Measurements from ENCODE around the gene C14orf119. TPM values are rescaled to one million over a fixed set of nuclear protein-coding genes. Genes with fewer than 3 reads are reported as not detected.

Gene C14orf119
- total RNA-seq, 1 experiment from 2014 or later = 65.1 TPM

DNA sequence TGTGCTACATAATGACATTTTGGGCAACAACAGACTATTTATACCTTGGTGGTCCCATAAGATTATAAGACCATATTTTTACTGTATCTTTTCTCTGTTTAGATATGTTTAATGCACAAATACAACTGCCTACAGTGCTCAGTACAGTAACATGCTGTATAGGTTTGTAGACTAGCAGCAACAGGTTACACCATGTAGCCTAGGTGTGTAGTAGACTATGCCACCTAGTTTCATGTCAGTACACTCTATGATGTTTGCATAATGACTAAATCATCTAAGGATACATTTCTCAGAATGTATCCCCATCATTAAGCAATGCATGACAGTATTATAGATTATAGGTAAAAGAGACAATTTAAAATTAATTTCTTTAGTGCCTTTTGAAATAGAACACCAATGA lies 54.4 kb downstream of the C14orf119 start:
- no peak for DNase-seq
- Histone ChIP-seq H2AK5ac (ENCODE audit: insufficient read length, low read length) (no peak overlapping the region), H3K9me3 (ENCODE audit: control insufficient read depth, low read depth, low read length) (no peaks in the 10 kb centered on the region), H3K14ac (ENCODE audit: insufficient read depth, low read length) (no peak overlapping the region), H3K79me2 (ENCODE audit: insufficient read depth, low read length) (no peaks in the 10 kb centered on the region; the same call in 1 of the 2 replicates), H3K4me1 (ENCODE audit: insufficient read depth, low read length) (no peaks in the 10 kb centered on the region; the same call in 1 of the 2 replicates), H3K4me2 (ENCODE audit: insufficient read depth, insufficient read length, low read length) (no peak overlapping the region), H4K5ac (ENCODE audit: insufficient read length, low read depth, low read length) (no peak overlapping the region), H3K27me3 (ENCODE audit: insufficient read depth, low read length) (no peaks in the 10 kb centered on the region), H3K56ac (ENCODE audit: insufficient read length, low read depth, low read length) (no peak overlapping the region), H4K91ac (ENCODE audit: insufficient read length, low read depth, low read length) (no peak overlapping the region), H2AFZ (ENCODE audit: low read length) (no peak overlapping the region), H4K8ac (replicated peaks; ENCODE audit: insufficient read length, low read depth, low read length) (no peak overlapping the region), H3K18ac (ENCODE audit: insufficient read length, low read depth, low read length) (no peak overlapping the region), H3K23me2 (ENCODE audit: insufficient read length, low read depth, low read length, poor library complexity, severe bottlenecking) (no peaks in the 10 kb centered on the region), H3T11ph (ENCODE audit: low read length) (no peak overlapping the region), H2BK120ac (ENCODE audit: low read depth, low read length, poor library complexity, severe bottlenecking) (no peak overlapping the region), H3K4ac (ENCODE audit: low read depth, low read length) (no peak overlapping the region), H2BK15ac (ENCODE audit: low read depth, low read length) (no peak overlapping the region), H3K27ac (ENCODE audit: insufficient read length, low read depth, low read length) (no peak overlapping the region), H2BK20ac (ENCODE audit: low read depth, low read length, poor library complexity, severe bottlenecking) (no peak overlapping the region), H3K79me1 (ENCODE audit: insufficient read depth, low read depth, low read length, poor library complexity, severe bottlenecking) (no peaks in the 10 kb centered on the region), H4K20me1 (ENCODE audit: control insufficient read depth, insufficient read depth, insufficient read length) (no peaks in the 10 kb centered on the region), H2BK5ac (ENCODE audit: insufficient read length, low read length) (no peak overlapping the region), H2BK12ac (ENCODE audit: insufficient read length, low read depth, low read length) (no peak overlapping the region), H3K9ac (ENCODE audit: extremely low read depth, insufficient read length, low read length) (no peak overlapping the region), H3K23ac (ENCODE audit: insufficient read length, low read depth, low read length) (no peak overlapping the region)
- no peak overlapping the region for H3K27ac Mint-ChIP-seq
- peaks cover 7 to 27% of the 10 kb centered on the region in 2 experiments for H3K4me1 Mint-ChIP-seq
- TF ChIP-seq, protein P1, sequence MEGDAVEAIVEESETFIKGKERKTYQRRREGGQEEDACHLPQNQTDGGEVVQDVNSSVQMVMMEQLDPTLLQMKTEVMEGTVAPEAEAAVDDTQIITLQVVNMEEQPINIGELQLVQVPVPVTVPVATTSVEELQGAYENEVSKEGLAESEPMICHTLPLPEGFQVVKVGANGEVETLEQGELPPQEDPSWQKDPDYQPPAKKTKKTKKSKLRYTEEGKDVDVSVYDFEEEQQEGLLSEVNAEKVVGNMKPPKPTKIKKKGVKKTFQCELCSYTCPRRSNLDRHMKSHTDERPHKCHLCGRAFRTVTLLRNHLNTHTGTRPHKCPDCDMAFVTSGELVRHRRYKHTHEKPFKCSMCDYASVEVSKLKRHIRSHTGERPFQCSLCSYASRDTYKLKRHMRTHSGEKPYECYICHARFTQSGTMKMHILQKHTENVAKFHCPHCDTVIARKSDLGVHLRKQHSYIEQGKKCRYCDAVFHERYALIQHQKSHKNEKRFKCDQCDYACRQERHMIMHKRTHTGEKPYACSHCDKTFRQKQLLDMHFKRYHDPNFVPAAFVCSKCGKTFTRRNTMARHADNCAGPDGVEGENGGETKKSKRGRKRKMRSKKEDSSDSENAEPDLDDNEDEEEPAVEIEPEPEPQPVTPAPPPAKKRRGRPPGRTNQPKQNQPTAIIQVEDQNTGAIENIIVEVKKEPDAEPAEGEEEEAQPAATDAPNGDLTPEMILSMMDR (conservative IDR thresholded peaks at IDR 0.05) = no peak
- no peaks in the 10 kb centered on the region; the same call in 1 of the 2 replicates for H3K27me3 Mint-ChIP-seq (ENCODE audit: low read depth)
- H3K36me3 Mint-ChIP-seq (ENCODE audit: insufficient read depth in 1 of 3, low read depth in 3 of 3) = peaks cover 33 to 45% (median 41%) of the 10 kb centered on the region in 3 experiments
- H3K4me3 Mint-ChIP-seq = no peak overlapping the region
- peaks cover 0 to 2% of the 10 kb centered on the region in 2 experiments; a peak in 2 of 5 replicates for H3K9me3 Mint-ChIP-seq

Other genes with a start within 250 kb of the C14orf119 start
- gene LRP10, start 223.8 kb upstream of the C14orf119 start, total RNA-seq (2021) = 12.7 and 13.3 TPM in 2 replicates
- 1.2 and 1.4 TPM in 2 replicates for gene REM2, start 212.3 kb upstream of the C14orf119 start, total RNA-seq (2021)
- gene RBM23, start 176.4 kb upstream of the C14orf119 start, total RNA-seq (2021) = 77.2 and 79.0 TPM in 2 replicates
- gene PRMT5, start 166.1 kb upstream of the C14orf119 start, total RNA-seq (2021) = 141 and 147 TPM in 2 replicates
- 62.7 and 66.3 TPM in 2 replicates for gene HAUS4, start 138.4 kb upstream of the C14orf119 start, total RNA-seq (2021)
- 44.3 and 44.9 TPM in 2 replicates for gene AJUBA, start 113.0 kb upstream of the C14orf119 start, total RNA-seq (2021)
- gene C14orf93, start 85.4 kb upstream of the C14orf119 start, total RNA-seq (2021) = 6.9 and 8.2 TPM in 2 replicates
- gene PSMB5, start 60.6 kb upstream of the C14orf119 start, total RNA-seq (2021) = 252 and 253 TPM in 2 replicates
- not detected in 2 replicates for gene PSMB11, start 53.3 kb upstream of the C14orf119 start, total RNA-seq (2021)
- 16.7 and 16.9 TPM in 2 replicates for gene CDH24, start 38.0 kb upstream of the C14orf119 start, total RNA-seq (2021)
- 314 and 333 TPM in 2 replicates for gene ACIN1, start 369 bp upstream of the C14orf119 start, total RNA-seq (2021)
- not detected in 2 replicates for gene CIROP, start 9.5 kb downstream of the C14orf119 start, total RNA-seq (2021)
- not detected in 2 replicates for gene CEBPE, start 23.8 kb downstream of the C14orf119 start, total RNA-seq (2021)
- gene SLC7A8, start 88.2 kb downstream of the C14orf119 start, total RNA-seq (2021) = 77.9 and 84.5 TPM in 2 replicates
- 0.15 and 0.39 TPM in 2 replicates for gene RNF212B, start 142.4 kb downstream of the C14orf119 start, total RNA-seq (2021)
- gene HOMEZ, start 190.6 kb downstream of the C14orf119 start, total RNA-seq (2021) = 6.2 and 6.5 TPM in 2 replicates
- 2.6 and 3.9 TPM in 2 replicates for gene PPP1R3E, start 207.4 kb downstream of the C14orf119 start, total RNA-seq (2021)
- gene BCL2L2, start 211.3 kb downstream of the C14orf119 start, total RNA-seq (2021) = 8.4 and 8.8 TPM in 2 replicates
- 331 and 333 TPM in 2 replicates for gene PABPN1, start 226.0 kb downstream of the C14orf119 start, total RNA-seq (2021)

Measured in H9 (cell line).